Lower leg skin (tissue), 4 donors: ENCODE results near the gene RBFA. TPM values are rescaled to one million over a fixed set of nuclear protein-coding genes. Genes with fewer than 3 reads are reported as not detected.

Experiments used
- DNase-seq, 2 donors: peaks; one replicate each; pipeline ENCODE4 v3.0.0-alpha.2; 2019; ENCODE audit warnings: low spot score in 2 of 2
- H3K4me3 ChIP-seq: fragments of 200-600 bp; sonication (generic); 2 replicates; pipeline ENCODE4 v1.5.1; 2017; ENCODE audit warnings: mild to moderate bottlenecking, low read depth; ENCODE audit not compliant: poor library complexity, severe bottlenecking
- CTCF ChIP-seq, 3 donors: fragments of 450-650 bp; IDR thresholded peaks; one replicate each; pipeline ENCODE4 v1.5.1; 2016; ENCODE audit warnings: antibody characterized with exemption in 3 of 3, mild to moderate bottlenecking in 3 of 3, moderate library complexity in 2 of 3
- POLR2A ChIP-seq, 2 donors: fragments of 450-650 bp; IDR thresholded peaks; one replicate each; pipeline ENCODE4 v1.6.1; 2016 to 2017; ENCODE audit warnings: antibody characterized with exemption in 2 of 2, mild to moderate bottlenecking in 1 of 2, moderate library complexity in 1 of 2
- WGBS, 2 donors: methylation state at CpG; one replicate each; pipeline ENCODE4 v1.1.5; 2018; 5-methylcytosine and 5-hydroxymethylcytosine counted together
- intact Hi-C: fragments of 100-400 bp; cut with DNase I; formaldehyde crosslinking; loops from one replicate; pipeline ENCODE4 v1.15.0; 2023; ENCODE audit warnings: low total_unique reads
- total RNA-seq, 4 donors: library from RNA; depleted of rRNA; stranded (reverse); fragments of >200 nt; gene quantifications; one replicate each; pipeline ENCODE4 v1.1.0, GENCODE V29; 2016

Gene RBFA
- 10 to 100 TPM; 30.8 to 43.5 (median 38.1) TPM for total RNA-seq

- intact Hi-C loops: no loop called here
- TF ChIP-seq POLR2A (IDR thresholded peaks at IDR 0.05) (no peak), CTCF (IDR thresholded peaks at IDR 0.05) (no peak)
- 0 to 1% methylated on average over 41 to 54 of the region's 99 CpGs for WGBS, 2 donors
- DNase-seq: peak; percentile 98 to 100
- H3K4me3 ChIP-seq: peak within 1 kb of the TSS; percentile 81
Measured at GRCh38 chr18:80034068-80034851, at the start of gene RBFA. RBFA (plus strand) TSS chr18:80034434; CDS start chr18:80034496, 62 bp downstream.

- TF ChIP-seq CTCF (IDR thresholded peaks at IDR 0.05) (no peak), POLR2A (IDR thresholded peaks at IDR 0.05) (no peak)
- intact Hi-C loops: no loop called here
Measured at GRCh38 chr18:79985172-79985571, 49.1 kb upstream of the RBFA start.

GRCh38 chr18:79986726-79987125 is 47.5 kb upstream of the RBFA start:
- intact Hi-C loops: no loop called here
- 30 to 37% methylated on average over 7 of the region's 7 CpGs for WGBS, 2 donors
- no peak for DNase-seq
- H3K4me3 ChIP-seq: no peak overlapping the region
- TF ChIP-seq CTCF (IDR thresholded peaks at IDR 0.05) (no peak), POLR2A (IDR thresholded peaks at IDR 0.05) (no peak)

More at GRCh38 chr18:79985172-79985571, 49.1 kb upstream of the RBFA start:
- H3K4me3 ChIP-seq: no peak overlapping the region
- no peak for DNase-seq
- WGBS, 2 donors: 89 to 91% methylated on average over 12 of the region's 12 CpGs

- H3K4me3 ChIP-seq: peak overlapping the region; percentile 78
- DNase-seq: no peak
- TF ChIP-seq POLR2A (IDR thresholded peaks at IDR 0.05) (no peak), CTCF (IDR thresholded peaks at IDR 0.05) (no peak)
- WGBS, 2 donors: 0 to 1% methylated on average over 6 of the region's 6 CpGs
- intact Hi-C loops: no loop called here
Measured at GRCh38 chr18:79987566-79987965, 46.7 kb upstream of the RBFA start.

GRCh38 chr18:79988071-79988450 is 46.2 kb upstream of the RBFA start:
- intact Hi-C loops: loop anchor here (2.0 kb wide), 1 partner anchor 37 kb away; the partner anchor contains the start of gene SLC66A2
- peak; percentile 29 to 90 for DNase-seq
- 0% methylated on average over 26 to 47 of the region's 48 CpGs for WGBS, 2 donors
- peak overlapping the region; percentile 78 for H3K4me3 ChIP-seq
- TF ChIP-seq CTCF (IDR thresholded peaks at IDR 0.05): no peak
- no peak for TF ChIP-seq POLR2A (IDR thresholded peaks at IDR 0.05)
